Panc1 (cell line): ENCODE data around the gene PHTF1. TPM values are rescaled to one million over a fixed set of nuclear protein-coding genes. Genes with fewer than 3 reads are reported as not detected.

Experiments
- ATAC-seq: fragments of 200-7000 bp; cut with Tn5 transposase; 2 replicates; pipeline ENCODE4 v1.9.1; 2020; ENCODE audit warnings: mild to moderate bottlenecking, moderate library complexity
- BruUV-seq: library from RNA; stranded (reverse); fragments of 400-500 nt; replicated peaks from 2 replicates; lab custom pipeline; 2021; lab: Mats Ljungman, UMichigan
- CTCF ChIA-PET: fragments of 300-600 bp; sonication (Branson Sonifier 250); formaldehyde crosslinking; loops from one replicate; lab custom pipeline; 2022; ENCODE audit warnings: antibody characterized with exemption; lab: Charles Lee
- POLR2A ChIA-PET: fragments of 300-600 bp; sonication (Branson Sonifier 250); formaldehyde crosslinking; loops from one replicate; lab custom pipeline; 2022; ENCODE audit warnings: antibody characterized with exemption; lab: Charles Lee
- DNase-seq: peaks from one replicate; pipeline ENCODE4 v3.0.0-alpha.2; 2010; ENCODE audit warnings: low read depth, low spot score
- H3K27ac ChIP-seq: 2 replicates; pipeline ENCODE4 v1.5.1; 2011; ENCODE audit warnings: mild to moderate bottlenecking, low read length, inconsistent platforms
- H3K27me3 ChIP-seq: fragments of 200-500 bp; sonication (Bioruptor generic); 2 replicates; pipeline ENCODE4 v1.6.0; 2014; ENCODE audit warnings: low read length, inconsistent platforms; ENCODE audit not compliant: control insufficient read depth, insufficient read depth
- H3K36me3 ChIP-seq: fragments of 200-500 bp; sonication (Bioruptor generic); 2 replicates; pipeline ENCODE4 v1.5.1; 2014; ENCODE audit warnings: inconsistent platforms, mild to moderate bottlenecking, low read length, moderate library complexity; ENCODE audit not compliant: control insufficient read depth, insufficient read depth
- H3K4me1 ChIP-seq: 2 replicates; pipeline ENCODE4 v1.5.1; 2011; ENCODE audit warnings: inconsistent platforms, mild to moderate bottlenecking, low read length, moderate library complexity; ENCODE audit not compliant: control insufficient read depth, insufficient read depth
- H3K4me3 ChIP-seq, 2 experiments: 2 replicates each; pipeline ENCODE4 v1.5.1; 2011 to 2012; ENCODE audit warnings: low read depth in 2 of 2, low read length in 2 of 2, mild to moderate bottlenecking in 2 of 2, inconsistent platforms in 1 of 2, moderate library complexity in 1 of 2
- H3K9me3 ChIP-seq: fragments of 200-500 bp; sonication (Bioruptor generic); 2 replicates; pipeline ENCODE4 v1.5.1; 2014; ENCODE audit warnings: low read depth, mild to moderate bottlenecking, inconsistent platforms, low read length, moderate library complexity; ENCODE audit not compliant: control insufficient read depth, insufficient read depth
- POLR2AphosphoS5 ChIP-seq: IDR thresholded peaks from 2 replicates; pipeline ENCODE4 v1.6.1; 2012; ENCODE audit warnings: mild to moderate bottlenecking, low read depth, low read length, moderate library complexity
- SIN3A ChIP-seq: IDR thresholded peaks from 2 replicates; pipeline ENCODE4 v1.6.1; 2012; ENCODE audit warnings: low read depth, mild to moderate bottlenecking, low read length, moderate library complexity, borderline replicate concordance; ENCODE audit not compliant: insufficient read depth
- TCF7L2 ChIP-seq: IDR thresholded peaks from 2 replicates; pipeline ENCODE4 v1.6.1; 2011; ENCODE audit warnings: mild to moderate bottlenecking, low read depth, low read length, inconsistent platforms
- in situ Hi-C: cut with HindIII; loops from 2 replicates; pipeline ENCODE4 v1.10.0; 2016; ENCODE audit warnings: low sequenced_read_pairs, low pct_unique_long_range_greater_than_20kb
- intact Hi-C: fragments of 100-400 bp; cut with micrococcal nuclease; formaldehyde crosslinking; loops from one replicate; pipeline ENCODE4 v1.10.0; 2022; ENCODE audit not compliant: unreplicated experiment
- total RNA-seq: library from RNA; stranded (reverse); gene quantifications from one replicate; pipeline ENCODE4 v1.2.1, GENCODE V29; 2021; ENCODE audit not compliant: unreplicated experiment
- TF ChIP-seq, protein P1 (sequence below): fragments of 450-650 bp; IDR thresholded peaks from 2 replicates; pipeline ENCODE4 v1.5.1; 2017; ENCODE audit warnings: mild to moderate bottlenecking
- TF ChIP-seq, protein P2 (sequence below), 2 experiments: IDR thresholded peaks; 2 replicates each; pipeline ENCODE4 v1.6.1; 2011 to 2012; ENCODE audit warnings: low read depth in 2 of 2, control low read depth in 1 of 2, low read length in 1 of 2, mild to moderate bottlenecking in 1 of 2, moderate library complexity in 1 of 2; ENCODE audit not compliant: insufficient read depth in 1 of 2

PHTF1 gene
- total RNA-seq, 1 experiment from 2014 or later, result 32.0 TPM

DNA sequence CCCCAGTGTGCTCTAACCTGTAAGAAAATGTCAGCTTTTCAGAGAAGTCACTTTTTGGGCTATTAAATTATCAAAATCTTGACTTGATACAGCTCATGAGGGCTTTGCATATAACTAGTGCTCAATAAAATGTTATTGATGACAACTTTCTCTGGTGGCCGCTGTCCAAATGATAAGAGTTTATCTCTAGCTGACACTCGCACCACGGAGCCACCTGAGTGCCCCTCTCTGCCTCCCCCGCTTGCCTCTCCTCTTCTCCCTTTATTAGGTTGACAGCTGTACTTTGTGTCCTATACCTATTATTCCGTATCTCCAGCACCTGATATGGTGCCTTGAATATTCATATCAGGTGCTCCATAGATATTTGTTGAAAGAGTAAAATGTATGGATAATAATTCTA lies 82.8 kb downstream of the PHTF1 start:
- no peak for DNase-seq
- CTCF ChIA-PET, result no interaction called here
- intact Hi-C loops (loop anchor here (2.0 to 10.0 kb wide), 2 partner anchors 282 to 536 kb away; partner anchors contain the start of gene MAGI3), in situ Hi-C loops (no loop called here)
- ATAC-seq, result no peak
- Histone ChIP-seq H3K36me3 (peaks cover 2% of the 10 kb centered on the region; the same call in 1 of the 2 replicates), H3K9me3 (no peaks in the 10 kb centered on the region), H3K27ac (no peak overlapping the region), H3K27me3 (no peaks in the 10 kb centered on the region), H3K4me1 (no peaks in the 10 kb centered on the region), H3K4me3 (no peak overlapping the region)
- TF ChIP-seq, protein P1, sequence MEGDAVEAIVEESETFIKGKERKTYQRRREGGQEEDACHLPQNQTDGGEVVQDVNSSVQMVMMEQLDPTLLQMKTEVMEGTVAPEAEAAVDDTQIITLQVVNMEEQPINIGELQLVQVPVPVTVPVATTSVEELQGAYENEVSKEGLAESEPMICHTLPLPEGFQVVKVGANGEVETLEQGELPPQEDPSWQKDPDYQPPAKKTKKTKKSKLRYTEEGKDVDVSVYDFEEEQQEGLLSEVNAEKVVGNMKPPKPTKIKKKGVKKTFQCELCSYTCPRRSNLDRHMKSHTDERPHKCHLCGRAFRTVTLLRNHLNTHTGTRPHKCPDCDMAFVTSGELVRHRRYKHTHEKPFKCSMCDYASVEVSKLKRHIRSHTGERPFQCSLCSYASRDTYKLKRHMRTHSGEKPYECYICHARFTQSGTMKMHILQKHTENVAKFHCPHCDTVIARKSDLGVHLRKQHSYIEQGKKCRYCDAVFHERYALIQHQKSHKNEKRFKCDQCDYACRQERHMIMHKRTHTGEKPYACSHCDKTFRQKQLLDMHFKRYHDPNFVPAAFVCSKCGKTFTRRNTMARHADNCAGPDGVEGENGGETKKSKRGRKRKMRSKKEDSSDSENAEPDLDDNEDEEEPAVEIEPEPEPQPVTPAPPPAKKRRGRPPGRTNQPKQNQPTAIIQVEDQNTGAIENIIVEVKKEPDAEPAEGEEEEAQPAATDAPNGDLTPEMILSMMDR, result no peak
- TF ChIP-seq POLR2AphosphoS5, result no peak
- TF ChIP-seq, protein P2, sequence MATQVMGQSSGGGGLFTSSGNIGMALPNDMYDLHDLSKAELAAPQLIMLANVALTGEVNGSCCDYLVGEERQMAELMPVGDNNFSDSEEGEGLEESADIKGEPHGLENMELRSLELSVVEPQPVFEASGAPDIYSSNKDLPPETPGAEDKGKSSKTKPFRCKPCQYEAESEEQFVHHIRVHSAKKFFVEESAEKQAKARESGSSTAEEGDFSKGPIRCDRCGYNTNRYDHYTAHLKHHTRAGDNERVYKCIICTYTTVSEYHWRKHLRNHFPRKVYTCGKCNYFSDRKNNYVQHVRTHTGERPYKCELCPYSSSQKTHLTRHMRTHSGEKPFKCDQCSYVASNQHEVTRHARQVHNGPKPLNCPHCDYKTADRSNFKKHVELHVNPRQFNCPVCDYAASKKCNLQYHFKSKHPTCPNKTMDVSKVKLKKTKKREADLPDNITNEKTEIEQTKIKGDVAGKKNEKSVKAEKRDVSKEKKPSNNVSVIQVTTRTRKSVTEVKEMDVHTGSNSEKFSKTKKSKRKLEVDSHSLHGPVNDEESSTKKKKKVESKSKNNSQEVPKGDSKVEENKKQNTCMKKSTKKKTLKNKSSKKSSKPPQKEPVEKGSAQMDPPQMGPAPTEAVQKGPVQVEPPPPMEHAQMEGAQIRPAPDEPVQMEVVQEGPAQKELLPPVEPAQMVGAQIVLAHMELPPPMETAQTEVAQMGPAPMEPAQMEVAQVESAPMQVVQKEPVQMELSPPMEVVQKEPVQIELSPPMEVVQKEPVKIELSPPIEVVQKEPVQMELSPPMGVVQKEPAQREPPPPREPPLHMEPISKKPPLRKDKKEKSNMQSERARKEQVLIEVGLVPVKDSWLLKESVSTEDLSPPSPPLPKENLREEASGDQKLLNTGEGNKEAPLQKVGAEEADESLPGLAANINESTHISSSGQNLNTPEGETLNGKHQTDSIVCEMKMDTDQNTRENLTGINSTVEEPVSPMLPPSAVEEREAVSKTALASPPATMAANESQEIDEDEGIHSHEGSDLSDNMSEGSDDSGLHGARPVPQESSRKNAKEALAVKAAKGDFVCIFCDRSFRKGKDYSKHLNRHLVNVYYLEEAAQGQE (IDR thresholded peaks at IDR 0.05; ENCODE audit: insufficient read depth in 1 of 2, low read depth in 2 of 2, low read length in 1 of 2), result no peak
- no peak for TF ChIP-seq TCF7L2
- no peak for TF ChIP-seq SIN3A
- POLR2A ChIA-PET, result no interaction called here
- BruUV-seq, result no TSS peak

DNA sequence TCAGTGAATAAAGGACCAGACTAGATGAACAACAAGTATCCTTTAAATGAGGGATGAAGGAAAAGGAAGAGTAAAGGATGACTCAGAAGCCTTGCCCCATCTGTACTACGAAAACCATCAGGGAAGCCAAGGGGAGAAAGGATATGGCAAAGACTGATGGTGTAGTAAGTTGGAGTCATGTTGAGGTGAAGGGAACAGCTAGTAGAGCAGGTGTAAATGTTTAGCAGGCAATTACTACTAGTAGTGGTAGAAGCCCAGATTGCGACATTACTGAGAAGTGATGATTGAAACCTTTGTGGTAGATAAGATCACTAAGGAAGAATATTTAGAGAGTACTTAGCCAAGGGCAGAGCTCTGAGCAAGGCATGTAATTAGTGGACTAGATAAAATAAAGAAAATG lies 84.0 kb downstream of the PHTF1 start:
- no peaks in the 10 kb centered on the region for H3K27me3 ChIP-seq
- no peak overlapping the region for H3K27ac ChIP-seq
- no peaks in the 10 kb centered on the region for H3K9me3 ChIP-seq
- H3K4me3 ChIP-seq, result no peak overlapping the region
- intact Hi-C loops, result loop anchor here (10.0 kb wide), 1 partner anchor 281 kb away; the partner anchor contains the start of gene MAGI3
- BruUV-seq, result no TSS peak
- ATAC-seq (no peak), DNase-seq (no peak)
- in situ Hi-C loops, result no loop called here
- H3K36me3 ChIP-seq, result peaks cover 2% of the 10 kb centered on the region; the same call in 1 of the 2 replicates
- H3K4me1 ChIP-seq, result no peaks in the 10 kb centered on the region
- TF ChIP-seq, protein P2 (IDR thresholded peaks at IDR 0.05; ENCODE audit: insufficient read depth in 1 of 2, low read depth in 2 of 2, low read length in 1 of 2), result no peak
- TF ChIP-seq SIN3A, result no peak
- POLR2A ChIA-PET, result no interaction called here
- CTCF ChIA-PET, result no interaction called here
